22Rv1 (cell line): Measurements from ENCODE around the gene SAA4.
"Not testable (repeated sequence)": the region's sequence is repeated elsewhere in the genome, so short reads cannot be mapped to it uniquely, and the experiment has no call there.

ENCODE experiments used
- CTCF ChIP-seq: fragments of 450-650 bp; IDR thresholded peaks from 2 replicates; pipeline ENCODE4 v1.5.1; 2017; ENCODE audit warnings: mild to moderate bottlenecking
- ZFX ChIP-seq: fragments of 450-650 bp; IDR thresholded peaks from 2 replicates; pipeline ENCODE4 v1.6.1; 2017; ENCODE audit warnings: antibody characterized with exemption, borderline replicate concordance

DNA sequence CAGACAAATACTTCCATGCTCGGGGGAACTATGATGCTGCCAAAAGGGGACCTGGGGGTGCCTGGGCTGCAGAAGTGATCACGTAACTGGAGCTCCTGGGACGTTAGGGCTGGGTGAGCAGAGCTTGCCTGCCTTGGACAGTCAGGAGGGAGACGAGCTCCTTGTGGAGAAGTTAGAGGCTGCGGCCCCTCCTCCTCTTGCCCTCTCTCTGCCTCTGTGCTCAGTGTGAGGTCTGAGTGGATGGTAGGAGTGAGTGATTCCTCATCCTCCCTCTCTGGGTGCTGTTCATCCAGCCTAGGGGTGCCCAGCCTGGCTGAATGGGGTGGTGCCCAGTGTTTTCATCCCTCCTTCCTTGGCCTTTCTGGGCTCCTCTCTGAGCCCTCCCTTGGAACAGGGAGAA, 32.6 kb upstream of the SAA4 start:
- not testable (repeated sequence) for TF ChIP-seq CTCF, ZFX
